Epithelial cell of proximal tubule (primary cell): ENCODE results near the gene NIN. TPM values are rescaled to one million over a fixed set of nuclear protein-coding genes. Genes with fewer than 3 reads are reported as not detected.

Source experiments
- DNase-seq: peaks from one replicate; pipeline ENCODE4 v3.0.0-alpha.2; 2011; ENCODE audit warnings: low read depth
- H3K4me3 ChIP-seq: 2 replicates; pipeline ENCODE4 v1.5.1; 2011; ENCODE audit warnings: low read depth, mild to moderate bottlenecking, low read length
- CTCF ChIP-seq: conservative IDR thresholded peaks from 2 replicates; pipeline ENCODE4 v1.5.1; 2012; ENCODE audit warnings: low read depth, mild to moderate bottlenecking, low read length
- total RNA-seq: library from RNA; depleted of rRNA; stranded (reverse); fragments of >200 nt; gene quantifications from 2 replicates; pipeline ENCODE4 v1.2.3, GENCODE V29; 2015

The NIN gene
- total RNA-seq, 1 donor from 2014 or later, result 26.9 TPM

- no peak overlapping the region for H3K4me3 ChIP-seq
- no peak for DNase-seq
- no peak for TF ChIP-seq CTCF
Measured at GRCh38 chr14:50839048-50839447, 8.1 kb upstream of the NIN start.

GRCh38 chr14:50837850-50838470 is 7.0 kb upstream of the NIN start:
- DNase-seq, result no peak
- TF ChIP-seq CTCF, result no peak
- no peak overlapping the region for H3K4me3 ChIP-seq

GRCh38 chr14:50837271-50837670 is 6.3 kb upstream of the NIN start:
- TF ChIP-seq CTCF, result no peak
- DNase-seq, result no peak
- H3K4me3 ChIP-seq, result no peak overlapping the region

GRCh38 chr14:50836515-50836914 is 5.6 kb upstream of the NIN start:
- no peak for TF ChIP-seq CTCF
- no peak for DNase-seq
- no peak overlapping the region for H3K4me3 ChIP-seq

- peak; percentile 63 for DNase-seq
- TF ChIP-seq CTCF, result no peak
- H3K4me3 ChIP-seq, result no peak overlapping the region
Measured at GRCh38 chr14:50835280-50835679, 4.3 kb upstream of the NIN start.

GRCh38 chr14:50834802-50835276 is 3.9 kb upstream of the NIN start:
- TF ChIP-seq CTCF, result no peak
- no peak overlapping the region for H3K4me3 ChIP-seq
- DNase-seq, result no peak
